K562 (cell line): ENCODE results near the gene PDCD5. TPM values are rescaled to one million over a fixed set of nuclear protein-coding genes. Genes with fewer than 3 reads are reported as not detected.

Experiments
- ATAC-seq: fragments of 200-7000 bp; cut with Tn5 transposase; 3 replicates; pipeline ENCODE4 v1.9.1; 2020; ENCODE audit warnings: moderate library complexity
- BruUV-seq: library from RNA; stranded (reverse); fragments of 400-500 nt; replicated peaks from 2 replicates; lab custom pipeline; 2021; lab: Mats Ljungman, UMichigan
- CTCF ChIA-PET: fragments of 300-600 bp; formaldehyde crosslinking; extraction: SDS; loops from one replicate; lab custom pipeline; 2021; ENCODE audit warnings: low intra/inter-chr PET ratio; lab: Yijun Ruan, JAX
- POLR2A ChIA-PET: fragments of 300-600, 350-650 bp; sonication (Branson Sonifier 250); formaldehyde crosslinking; extraction: SDS; loops from one replicate; lab custom pipeline; 2021; ENCODE audit warnings: antibody characterized with exemption, inconsistent platforms; lab: Yijun Ruan, JAX
- DNase-seq, 4 experiments: peaks; one replicate each; pipeline versions ENCODE4 v3.0.0 to v3.0.0-alpha.2; 2011 to 2018; ENCODE audit warnings: low spot score in 3 of 4, mixed read lengths in 3 of 4; ENCODE audit errors: extremely low read depth in 1 of 4
- FAIRE-seq: peaks from 2 replicates; lab custom pipeline; 2011; peaks lifted over from hg19 to GRCh38; lab: Jason Lieb, UNC
- H2AFZ ChIP-seq: 2 replicates; pipeline ENCODE4 v1.6.0; 2011; ENCODE audit warnings: low read depth, low read length, control low read depth, inconsistent platforms
- H3K27ac ChIP-seq: fragments of 200-600 bp; 3 replicates; pipeline ENCODE4 v1.8.0; 2011; ENCODE audit warnings: low read depth, mild to moderate bottlenecking, control low read depth, inconsistent platforms, low read length, moderate library complexity, mixed read lengths; ENCODE audit errors: extremely low read depth
- H3K27me3 ChIP-seq, 2 experiments: fragments of 300-600 bp in 1 of 2; 2 replicates in 1 of 2; 3 replicates in 1 of 2; pipeline versions ENCODE4 v1.6.0 to v1.8.0; 2011; ENCODE audit warnings: inconsistent platforms in 2 of 2, low read length in 2 of 2, mild to moderate bottlenecking in 1 of 2, mixed read lengths in 1 of 2, moderate library complexity in 1 of 2; ENCODE audit not compliant: control insufficient read depth in 2 of 2, insufficient read depth in 2 of 2
- H3K36me3 ChIP-seq: fragments of 300-600 bp; 3 replicates; pipeline ENCODE4 v1.8.0; 2011; ENCODE audit warnings: mild to moderate bottlenecking, low read length, inconsistent platforms; ENCODE audit not compliant: control insufficient read depth, insufficient read depth
- H3K4me1 ChIP-seq, 2 experiments: fragments of 200-600 bp in 1 of 2; replicated peaks in 1 of 2; 2 replicates in 1 of 2; 3 replicates in 1 of 2; pipeline versions ENCODE4 v1.5.1 to v1.8.0; 2011; ENCODE audit warnings: inconsistent platforms in 2 of 2, low read length in 2 of 2, mild to moderate bottlenecking in 1 of 2, mixed read lengths in 1 of 2, moderate library complexity in 1 of 2; ENCODE audit not compliant: control insufficient read depth in 2 of 2, insufficient read depth in 2 of 2
- H3K4me2 ChIP-seq: 2 replicates; pipeline ENCODE4 v1.6.1; 2011; ENCODE audit warnings: low read length, control low read depth, inconsistent platforms, mixed read lengths; ENCODE audit not compliant: insufficient read depth
- H3K4me3 ChIP-seq: fragments of 200-600 bp; sonication (generic), shearing (Covaris generic); 2 replicates; pipeline ENCODE4 v1.5.1; 2016; ENCODE audit warnings: control low read depth, inconsistent platforms
- H3K79me2 ChIP-seq: fragments of 200-600 bp; 3 replicates; pipeline ENCODE4 v1.8.0; 2011; ENCODE audit warnings: low read length, inconsistent platforms; ENCODE audit not compliant: control insufficient read depth, insufficient read depth
- H3K9ac ChIP-seq, 2 experiments: 2 replicates each; pipeline versions ENCODE4 v1.6.0 to v1.6.1; 2011; ENCODE audit warnings: low read depth in 2 of 2, low read length in 2 of 2, control low read depth in 1 of 2, inconsistent platforms in 1 of 2, mild to moderate bottlenecking in 1 of 2, mixed read lengths in 1 of 2; ENCODE audit not compliant: insufficient read depth in 1 of 2
- H3K9me1 ChIP-seq: one replicate; pipeline ENCODE4 v1.6.0; 2011; ENCODE audit warnings: inconsistent platforms, mild to moderate bottlenecking, low read length, moderate library complexity; ENCODE audit not compliant: control insufficient read depth, insufficient read depth
- H3K9me3 ChIP-seq: replicated peaks from 2 replicates; pipeline ENCODE4 v1.5.1; 2011; ENCODE audit warnings: low read depth, low read length, inconsistent platforms; ENCODE audit not compliant: control insufficient read depth, insufficient read depth
- H4K20me1 ChIP-seq: replicated peaks from 2 replicates; pipeline ENCODE4 v1.6.1; 2011; ENCODE audit warnings: low read length, inconsistent platforms, mixed read lengths; ENCODE audit not compliant: control insufficient read depth, insufficient read depth
- ATF1 ChIP-seq, 2 experiments: fragments of 450-650 bp in 1 of 2; IDR thresholded peaks; 2 replicates each; pipeline ENCODE4 v1.6.1; 2016; ENCODE audit warnings: missing compliant biosample characterization in 1 of 2, missing genetic modification characterization in 1 of 2
- CBX1 ChIP-seq: sonication (generic); IDR thresholded peaks from 2 replicates; pipeline ENCODE4 v1.6.1; 2016; ENCODE audit warnings: antibody characterized with exemption, low read depth, mild to moderate bottlenecking
- HDAC2 ChIP-seq: fragments of 450-650 bp; IDR thresholded peaks from 2 replicates; pipeline ENCODE4 v1.6.1; 2016; ENCODE audit warnings: mild to moderate bottlenecking
- HNRNPL ChIP-seq: fragments of 200-400 bp; formaldehyde crosslinking; IDR thresholded peaks from 2 replicates; pipeline ENCODE4 v1.6.1; 2017; ENCODE audit warnings: low read depth, mild to moderate bottlenecking, low read length
- MAFF ChIP-seq: IDR thresholded peaks from 2 replicates; pipeline ENCODE4 v1.6.1; 2012; ENCODE audit warnings: low read length, improper control_type of control experiment
- YY1 ChIP-seq, 3 experiments: IDR thresholded peaks; 2 replicates each; pipeline ENCODE4 v1.6.1; 2011; ENCODE audit warnings: low read length in 2 of 3, mild to moderate bottlenecking in 2 of 3, moderate library complexity in 2 of 3, borderline replicate concordance in 1 of 3, control low read depth in 1 of 3, low read depth in 1 of 3; ENCODE audit not compliant: insufficient read depth in 3 of 3, insufficient replicate concordance in 2 of 3, control insufficient read depth in 1 of 3, insufficient read length in 1 of 3; ENCODE audit errors: extremely low read depth in 1 of 3
- ZNF133 ChIP-seq: fragments of 250-450 bp; sonication (Bioruptor Pico); IDR thresholded peaks from 2 replicates; pipeline ENCODE4 v1.4.0; 2020; ENCODE audit warnings: mild to moderate bottlenecking
- WGBS: fragments of 100-300 bp; shearing (Covaris generic); methylation state at CpG from one replicate; pipeline ENCODE4 v1.1.6; 2016; ENCODE audit warnings: low coverage, mixed read lengths; ENCODE audit not compliant: insufficient coverage; ENCODE audit errors: missing lambda C conversion rate; 5-methylcytosine and 5-hydroxymethylcytosine counted together
- in situ Hi-C: fragments of 300-500 bp; cut with MboI; formaldehyde crosslinking; loops from 4 replicates; pipeline ENCODE4 v1.15.0; 2018; ENCODE audit warnings: inconsistent platforms, mixed read lengths
- intact Hi-C: fragments of 100-400 bp; cut with micrococcal nuclease; formaldehyde crosslinking; loops from 2 replicates; pipeline ENCODE4 v1.14.2; 2022
- polyA plus RNA-seq, 8 experiments: library from polyadenylated mRNA; depleted of rRNA in 4 of 8; stranded (reverse) in 5 of 8; unstranded in 3 of 8; fragments of >200 nt; fragmentation: Nextera tagmentation in 2 of 8; fragmentation: Illumina TruSeq in 1 of 8; extraction: Ambion mirVana in 2 of 8; extraction: Trizol in 1 of 8; gene quantifications; 2 replicates each; pipeline versions ENCODE4 v1.2.1 to v1.2.3, GENCODE V29; 2011 to 2014; ENCODE audit warnings: inconsistent platforms in 1 of 8, missing spikeins in 1 of 8
- total RNA-seq, 7 experiments: library from RNA; depleted of rRNA in 6 of 7; stranded (reverse); fragments of >200 nt in 6 of 7; fragmentation: Illumina TruSeq in 2 of 7; extraction: Trizol in 2 of 7; gene quantifications; 2 replicates each; pipeline versions ENCODE4 v1.2.1 to v1.2.3, GENCODE V29; 2011 to 2021; ENCODE audit warnings: low replicate concordance in 1 of 7
- TF ChIP-seq, protein P1 (sequence below): fragments of 250-450 bp; sonication (Bioruptor Pico); IDR thresholded peaks from 2 replicates; pipeline ENCODE4 v1.5.0; 2021; ENCODE audit warnings: mild to moderate bottlenecking, borderline replicate concordance
- TF ChIP-seq, protein P2 (sequence below): IDR thresholded peaks from 2 replicates; pipeline ENCODE4 v1.6.1; 2014; ENCODE audit warnings: antibody characterized with exemption

PDCD5 gene
- total and polyA plus RNA-seq, 9 of the 15 experiments (the other 6 are each of a cell fraction or from before 2014, with no cell fraction given) = 122 to 322 (median 269) TPM

DNA sequence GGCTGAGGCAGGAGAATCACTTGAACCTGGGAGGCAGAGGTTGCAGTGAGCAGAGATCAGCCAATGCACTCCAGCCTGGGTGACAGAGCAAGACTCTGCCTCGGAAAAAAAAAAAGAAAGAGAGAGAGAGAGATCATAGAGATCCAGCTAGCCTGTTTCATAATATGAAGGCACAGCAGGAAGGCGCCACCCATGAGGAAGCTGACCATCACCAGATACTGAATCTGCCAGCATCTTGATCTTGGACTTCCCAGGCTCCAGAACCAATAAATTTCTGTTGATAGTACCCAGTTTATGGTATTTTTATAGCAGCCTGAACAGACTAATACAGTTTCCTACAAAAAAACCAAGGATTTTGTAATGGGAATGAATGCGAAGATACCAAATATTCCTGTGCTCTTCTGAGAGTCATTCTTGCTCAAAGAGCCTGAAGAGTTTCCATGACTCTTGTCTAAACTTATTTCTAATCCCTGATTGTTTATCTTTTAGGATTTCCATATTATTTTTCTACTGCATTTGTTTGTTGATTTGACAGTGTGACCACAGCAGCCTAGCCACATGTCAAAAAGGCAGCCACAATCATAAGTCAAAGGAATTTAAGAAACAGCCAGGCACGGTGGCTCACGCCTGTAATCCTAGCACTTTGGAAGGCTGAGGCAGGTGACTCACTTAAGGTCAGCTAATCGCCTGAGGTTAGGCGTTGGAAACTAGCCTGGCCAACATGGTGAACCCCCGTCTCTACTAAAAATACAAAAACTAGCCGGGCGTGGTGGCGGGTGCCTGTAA is 37.7 kb upstream of the PDCD5 start (continued):
- TF ChIP-seq, protein P1, sequence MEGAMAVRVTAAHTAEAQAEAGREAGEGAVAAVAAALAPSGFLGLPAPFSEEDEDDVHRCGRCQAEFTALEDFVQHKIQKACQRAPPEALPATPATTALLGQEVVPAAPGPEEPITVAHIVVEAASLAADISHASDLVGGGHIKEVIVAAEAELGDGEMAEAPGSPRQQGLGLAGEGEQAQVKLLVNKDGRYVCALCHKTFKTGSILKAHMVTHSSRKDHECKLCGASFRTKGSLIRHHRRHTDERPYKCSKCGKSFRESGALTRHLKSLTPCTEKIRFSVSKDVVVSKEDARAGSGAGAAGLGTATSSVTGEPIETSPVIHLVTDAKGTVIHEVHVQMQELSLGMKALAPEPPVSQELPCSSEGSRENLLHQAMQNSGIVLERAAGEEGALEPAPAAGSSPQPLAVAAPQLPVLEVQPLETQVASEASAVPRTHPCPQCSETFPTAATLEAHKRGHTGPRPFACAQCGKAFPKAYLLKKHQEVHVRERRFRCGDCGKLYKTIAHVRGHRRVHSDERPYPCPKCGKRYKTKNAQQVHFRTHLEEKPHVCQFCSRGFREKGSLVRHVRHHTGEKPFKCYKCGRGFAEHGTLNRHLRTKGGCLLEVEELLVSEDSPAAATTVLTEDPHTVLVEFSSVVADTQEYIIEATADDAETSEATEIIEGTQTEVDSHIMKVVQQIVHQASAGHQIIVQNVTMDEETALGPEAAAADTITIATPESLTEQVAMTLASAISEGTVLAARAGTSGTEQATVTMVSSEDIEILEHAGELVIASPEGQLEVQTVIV = no peak

DNA sequence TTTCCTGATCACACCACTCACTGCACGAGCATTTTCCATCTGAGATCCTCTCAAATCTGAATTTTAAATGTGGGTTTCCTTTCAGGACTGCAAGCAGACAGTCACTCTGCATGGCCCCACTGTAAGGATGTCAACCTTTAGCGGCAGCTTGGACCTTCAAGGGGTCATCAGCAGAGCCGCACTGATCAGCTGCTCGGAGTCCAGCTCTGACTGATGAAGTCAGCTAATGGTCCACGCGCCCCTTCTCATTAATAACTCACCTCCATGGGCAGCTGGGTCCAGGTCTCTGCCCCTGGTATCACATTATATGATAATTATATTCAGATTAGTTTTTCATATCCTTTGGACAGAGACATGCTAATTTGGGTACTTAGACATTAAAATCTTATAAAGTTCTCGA is 36.1 kb upstream of the PDCD5 start:
- no peak for FAIRE-seq
- Histone ChIP-seq H3K4me2 (no peak overlapping the region), H2AFZ (no peak overlapping the region), H4K20me1 (no peaks in the 10 kb centered on the region), H3K9ac (no peak overlapping the region), H3K4me3 (no peak overlapping the region), H3K79me2 (no peaks in the 10 kb centered on the region), H3K4me1 (peaks cover 0 to 13% of the 10 kb centered on the region in 2 experiments; a peak in 3 of 5 replicates), H3K27me3 (peaks cover 21 to 23% of the 10 kb centered on the region in 2 experiments; a peak in 4 of 5 replicates), H3K9me1 (no peaks in the 10 kb centered on the region), H3K36me3 (no peaks in the 10 kb centered on the region), H3K27ac (no peak overlapping the region), H3K9me3 (no peaks in the 10 kb centered on the region)
- in situ Hi-C loops (no loop called here), intact Hi-C loops (no loop called here)
- ChIA-PET CTCF (no interaction called here), POLR2A (interaction anchor here (0.6 kb wide), 3 partner anchors 231 to 1329 kb away, joined by 3 to 4 read pairs (median 3); no protein-coding TSS in a partner anchor)
- TF ChIP-seq ZNF133 (CRISPR knock-in tag) (no peak), ATF1 (CRISPR knock-in tag; IDR thresholded peaks at IDR 0.05) (no peak), ATF1 (tag; IDR thresholded peaks at IDR 0.05) (no peak), MAFF (no peak), CBX1 (no peak), YY1 (IDR thresholded peaks at IDR 0.05; ENCODE audit: borderline replicate concordance in 1 of 3, control insufficient read depth in 1 of 3, extremely low read depth in 1 of 3, insufficient read depth in 3 of 3, insufficient read length in 1 of 3, insufficient replicate concordance in 2 of 3, low read depth in 1 of 3, low read length in 2 of 3) (no peak), HDAC2 (no peak), HNRNPL (no peak)
- TF ChIP-seq, protein P2, sequence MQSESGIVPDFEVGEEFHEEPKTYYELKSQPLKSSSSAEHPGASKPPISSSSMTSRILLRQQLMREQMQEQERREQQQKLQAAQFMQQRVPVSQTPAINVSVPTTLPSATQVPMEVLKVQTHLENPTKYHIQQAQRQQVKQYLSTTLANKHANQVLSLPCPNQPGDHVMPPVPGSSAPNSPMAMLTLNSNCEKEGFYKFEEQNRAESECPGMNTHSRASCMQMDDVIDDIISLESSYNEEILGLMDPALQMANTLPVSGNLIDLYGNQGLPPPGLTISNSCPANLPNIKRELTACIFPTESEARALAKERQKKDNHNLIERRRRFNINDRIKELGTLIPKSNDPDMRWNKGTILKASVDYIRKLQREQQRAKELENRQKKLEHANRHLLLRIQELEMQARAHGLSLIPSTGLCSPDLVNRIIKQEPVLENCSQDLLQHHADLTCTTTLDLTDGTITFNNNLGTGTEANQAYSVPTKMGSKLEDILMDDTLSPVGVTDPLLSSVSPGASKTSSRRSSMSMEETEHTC = no peak
- BruUV-seq = no TSS peak
- no peak for DNase-seq
- WGBS = 2% methylated on average over 7 of the region's 7 CpGs
- ATAC-seq = no peak
